H1 (cell line): ENCODE results near the gene JAKMIP2. TPM values are rescaled to one million over a fixed set of nuclear protein-coding genes. Genes with fewer than 3 reads are reported as not detected.

Experiments
- CTCF ChIA-PET: fragments of 300-600 bp; sonication (Branson Sonifier 250); formaldehyde crosslinking; loops from one replicate; lab custom pipeline; 2021; ENCODE audit not compliant: partially characterized antibody; lab: Charles Lee
- POLR2A ChIA-PET: fragments of 300-600 bp; sonication (Branson Sonifier 250); formaldehyde crosslinking; loops from one replicate; lab custom pipeline; 2021; ENCODE audit warnings: inconsistent platforms; ENCODE audit not compliant: partially characterized antibody; lab: Charles Lee
- DNase-seq, 2 experiments: peaks; one replicate each; pipeline versions ENCODE4 v3.0.0 to v3.0.0-alpha.2; 2010 to 2022; ENCODE audit warnings: low spot score in 2 of 2, low read depth in 1 of 2, mixed read lengths in 1 of 2
- FAIRE-seq: peaks from 2 replicates; lab custom pipeline; 2011; peaks lifted over from hg19 to GRCh38; lab: Jason Lieb, UNC
- H2AFZ ChIP-seq: 2 replicates; pipeline ENCODE4 v1.8.1; 2012; ENCODE audit warnings: low read length, inconsistent platforms
- H2AK5ac ChIP-seq: 2 replicates; pipeline ENCODE4 v1.6.1; 2013; ENCODE audit warnings: low read depth, low read length
- H2BK120ac ChIP-seq: replicated peaks from 2 replicates; pipeline ENCODE3; 2013; ENCODE audit warnings: low read depth, low read length, inconsistent platforms
- H2BK12ac ChIP-seq: 2 replicates; pipeline ENCODE4 v1.6.1; 2013; ENCODE audit warnings: low read depth, low read length
- H2BK15ac ChIP-seq: 2 replicates; pipeline ENCODE4 v1.6.1; 2013; ENCODE audit warnings: low read length
- H2BK20ac ChIP-seq: 2 replicates; pipeline ENCODE4 v1.6.1; 2013; ENCODE audit warnings: low read length
- H2BK5ac ChIP-seq: 2 replicates; pipeline ENCODE4 v1.6.1; 2013; ENCODE audit warnings: low read depth, low read length
- H3K14ac ChIP-seq: 2 replicates; pipeline ENCODE4 v1.6.1; 2013; ENCODE audit warnings: inconsistent platforms; ENCODE audit not compliant: insufficient read length
- H3K18ac ChIP-seq: 2 replicates; pipeline ENCODE4 v1.6.1; 2013; ENCODE audit warnings: low read length; ENCODE audit errors: extremely low read depth
- H3K23ac ChIP-seq: 2 replicates; pipeline ENCODE4 v1.6.1; 2013; ENCODE audit warnings: inconsistent platforms; ENCODE audit not compliant: insufficient read length
- H3K23me2 ChIP-seq: 2 replicates; pipeline ENCODE4 v1.6.1; 2013; ENCODE audit warnings: low read depth, low read length
- H3K27ac ChIP-seq: 2 replicates; pipeline ENCODE4 v1.6.1; 2011; ENCODE audit warnings: low read depth, low read length, inconsistent platforms
- H3K27me3 ChIP-seq, 4 experiments: replicated peaks in 1 of 4; 1 replicate in 1 of 4; 2 replicates in 3 of 4; pipeline versions ENCODE4 v1.6.1 to v1.8.1; 2011 to 2013; ENCODE audit warnings: low read length in 3 of 4, mild to moderate bottlenecking in 3 of 4, inconsistent platforms in 2 of 4, mixed read lengths in 2 of 4, moderate library complexity in 1 of 4; ENCODE audit not compliant: control insufficient read depth in 3 of 4, insufficient read depth in 3 of 4; ENCODE audit errors: extremely low read depth in 1 of 4
- H3K36me3 ChIP-seq, 4 experiments: 2 replicates each; pipeline versions ENCODE4 v1.6.1 to v1.8.1; 2011 to 2013; ENCODE audit warnings: mild to moderate bottlenecking in 4 of 4, low read length in 3 of 4, moderate library complexity in 2 of 4, control low read depth in 1 of 4, inconsistent platforms in 1 of 4; ENCODE audit not compliant: insufficient read depth in 4 of 4, control insufficient read depth in 2 of 4
- H3K4ac ChIP-seq: replicated peaks from 2 replicates; pipeline ENCODE3; 2013; ENCODE audit warnings: low read length, low read depth, mixed read lengths, inconsistent platforms; ENCODE audit not compliant: insufficient read length
- H3K4me1 ChIP-seq, 4 experiments: replicated peaks in 1 of 4; 1 replicate in 1 of 4; 2 replicates in 3 of 4; pipeline versions ENCODE4 v1.6.1 to v1.8.1; 2011 to 2013; ENCODE audit warnings: low read length in 3 of 4, inconsistent platforms in 2 of 4, mixed read lengths in 1 of 4; ENCODE audit not compliant: insufficient read depth in 4 of 4, control insufficient read depth in 3 of 4
- H3K4me2 ChIP-seq, 2 experiments: 2 replicates each; pipeline versions ENCODE4 v1.6.1 to v1.8.1; 2011 to 2013; ENCODE audit warnings: low read depth in 2 of 2, low read length in 2 of 2, control low read depth in 1 of 2, inconsistent platforms in 1 of 2, mild to moderate bottlenecking in 1 of 2; ENCODE audit not compliant: insufficient read depth in 1 of 2
- H3K4me3 ChIP-seq, 4 experiments: fragments of 200-600, 300-600 bp in 1 of 4; sonication (generic), shearing (Covaris generic), sonication (Bioruptor Twin) in 1 of 4; 2 replicates each; pipeline versions ENCODE4 v1.5.1 to v1.8.1; 2011 to 2016; ENCODE audit warnings: low read length in 4 of 4, low read depth in 3 of 4, control low read depth in 2 of 4, inconsistent platforms in 2 of 4, mild to moderate bottlenecking in 2 of 4, mixed read lengths in 1 of 4, moderate library complexity in 1 of 4; ENCODE audit not compliant: insufficient read depth in 2 of 4; ENCODE audit errors: extremely low read depth in 1 of 4
- H3K56ac ChIP-seq: replicated peaks from 2 replicates; pipeline ENCODE3; 2013; ENCODE audit warnings: low read depth, mild to moderate bottlenecking, mixed read lengths, low read length, inconsistent platforms; ENCODE audit not compliant: insufficient read length
- H3K79me1 ChIP-seq: 2 replicates; pipeline ENCODE4 v1.6.1; 2013; ENCODE audit warnings: low read depth, low read length, control low read depth
- H3K79me2 ChIP-seq, 2 experiments: 2 replicates each; pipeline versions ENCODE4 v1.6.1 to v1.8.1; 2012 to 2013; ENCODE audit warnings: low read length in 2 of 2, mild to moderate bottlenecking in 2 of 2, inconsistent platforms in 1 of 2; ENCODE audit not compliant: insufficient read depth in 2 of 2, control insufficient read depth in 1 of 2
- H3K9ac ChIP-seq, 4 experiments: replicated peaks in 1 of 4; 1 replicate in 1 of 4; 2 replicates in 3 of 4; pipeline versions ENCODE4 v1.6.1 to v1.8.1; 2011 to 2013; ENCODE audit warnings: low read depth in 3 of 4, low read length in 3 of 4, control low read depth in 2 of 4, mild to moderate bottlenecking in 2 of 4, moderate library complexity in 2 of 4, inconsistent platforms in 1 of 4; ENCODE audit errors: extremely low read depth in 1 of 4
- H3K9me3 ChIP-seq, 2 experiments: 2 replicates each; pipeline versions ENCODE4 v1.6.1 to v1.8.1; 2012 to 2013; ENCODE audit warnings: mild to moderate bottlenecking in 2 of 2, moderate library complexity in 2 of 2, control low read depth in 1 of 2, inconsistent platforms in 1 of 2, low read depth in 1 of 2, low read length in 1 of 2, mixed read lengths in 1 of 2; ENCODE audit not compliant: insufficient read depth in 2 of 2
- H4K20me1 ChIP-seq, 2 experiments: replicated peaks in 1 of 2; 2 replicates each; pipeline versions ENCODE3 to v1.8.1; 2011 to 2013; ENCODE audit warnings: inconsistent platforms in 2 of 2, low read length in 2 of 2, mild to moderate bottlenecking in 1 of 2; ENCODE audit not compliant: insufficient read depth in 2 of 2, control insufficient read depth in 1 of 2
- H4K5ac ChIP-seq: 2 replicates; pipeline ENCODE4 v1.6.1; 2013; ENCODE audit warnings: low read length, low read depth, mixed read lengths, inconsistent platforms; ENCODE audit not compliant: insufficient read length
- H4K8ac ChIP-seq: 2 replicates; pipeline ENCODE4 v1.8.0; 2013; ENCODE audit warnings: mild to moderate bottlenecking, moderate library complexity, low read length, inconsistent platforms; ENCODE audit not compliant: insufficient read depth; ENCODE audit errors: extremely low read depth
- H4K91ac ChIP-seq: replicated peaks from 2 replicates; pipeline ENCODE3; 2013; ENCODE audit warnings: low read length, mixed read lengths, inconsistent platforms; ENCODE audit not compliant: insufficient read length
- BRCA1 ChIP-seq: IDR thresholded peaks from 2 replicates; pipeline ENCODE4 v1.6.1; 2012; ENCODE audit warnings: low read depth, low read length, improper control_type of control experiment
- CTBP2 ChIP-seq: IDR thresholded peaks from 2 replicates; pipeline ENCODE4 v1.7.0; 2011; ENCODE audit warnings: borderline replicate concordance, mild to moderate bottlenecking, moderate library complexity, mixed read lengths, low read length; ENCODE audit not compliant: insufficient read depth, insufficient read length
- KDM5A ChIP-seq: fragments of 200-600 bp; IDR thresholded peaks from 2 replicates; pipeline ENCODE4 v1.7.1; 2012; ENCODE audit warnings: mild to moderate bottlenecking, low read length, inconsistent platforms, mixed read lengths
- NRF1 ChIP-seq: IDR thresholded peaks from 2 replicates; pipeline ENCODE4 v1.6.1; 2011; ENCODE audit warnings: mild to moderate bottlenecking, low read depth, low read length, improper control_type of control experiment
- RXRA ChIP-seq: IDR thresholded peaks from 2 replicates; pipeline ENCODE4 v1.6.1; 2011; ENCODE audit warnings: low read depth, mild to moderate bottlenecking, low read length, moderate library complexity; ENCODE audit not compliant: insufficient read depth
- SIN3A ChIP-seq, 2 experiments: IDR thresholded peaks in 1 of 2; conservative IDR thresholded peaks in 1 of 2; 2 replicates each; pipeline ENCODE4 v1.6.1; 2011 to 2012; ENCODE audit warnings: low read length in 2 of 2, improper control_type of control experiment in 1 of 2, low read depth in 1 of 2, mild to moderate bottlenecking in 1 of 2
- TAF1 ChIP-seq: IDR thresholded peaks from 2 replicates; pipeline ENCODE4 v1.6.1; 2011; ENCODE audit warnings: mild to moderate bottlenecking, low read depth, low read length
- WGBS, 2 experiments: shearing (Covaris generic) in 1 of 2; methylation state at CpG; one replicate each; pipeline versions ENCODE4 v1.1.6 to v1.1.7; 2013 to 2015; ENCODE audit warnings: low lambda C conversion rate in 2 of 2, mixed read lengths in 2 of 2, inconsistent platforms in 1 of 2, low coverage in 1 of 2, missing lambda C conversion rate in 1 of 2; ENCODE audit not compliant: insufficient replicate concordance in 2 of 2, insufficient coverage in 1 of 2, insufficient read length in 1 of 2; ENCODE audit errors: extremely low coverage in 1 of 2, missing lambda C conversion rate in 1 of 2; 5-methylcytosine and 5-hydroxymethylcytosine counted together
- polyA plus RNA-seq, 7 experiments: library from polyadenylated mRNA; depleted of rRNA in 3 of 7; stranded (reverse) in 5 of 7; unstranded in 2 of 7; fragments of >200 nt in 5 of 7; fragments of 200-250 nt in 2 of 7; gene quantifications; 1 replicate in 5 of 7; 2 replicates in 1 of 7; 4 replicates in 1 of 7; pipeline versions ENCODE4 v1.2.1 to v1.2.3, GENCODE V29; 2011 to 2013; ENCODE audit warnings: missing spikeins in 2 of 7, mixed read lengths in 2 of 7
- total RNA-seq: library from RNA; stranded (reverse); fragmentation: NEBNext Ultra II Directional; extraction: Animal tissue kit (Norgen Biotek cat#: 25700); gene quantifications from 2 replicates; pipeline ENCODE4 v1.2.1, GENCODE V29; 2021
- TF ChIP-seq, protein P1 (sequence below): IDR thresholded peaks from 2 replicates; pipeline ENCODE4 v1.6.1; 2011; ENCODE audit warnings: low read length, improper control_type of control experiment

The JAKMIP2 gene
- total and polyA plus RNA-seq, 2 of the 8 experiments (the other 6 are each of a cell fraction or from before 2014, with no cell fraction given): 2.4 to 13.6 TPM

GRCh38 chr5:147565524-147565923, 217.0 kb downstream of the JAKMIP2 start:
- Histone ChIP-seq H4K5ac (peak overlapping the region; percentile 74), H3K79me1 (peaks cover 2% of the 10 kb centered on the region; the same call in 1 of the 2 replicates), H2BK5ac (peak overlapping the region; percentile 26; the same call in 1 of the 2 replicates), H3K9me3 (no peaks in the 10 kb centered on the region), H3K14ac (no peak overlapping the region), H4K91ac (peak overlapping the region; percentile 51), H2BK15ac (no peak overlapping the region), H2BK20ac (peak overlapping the region; percentile 84), H3K4ac (no peak overlapping the region), H3K36me3 (peaks cover 2 to 50% (median 28%) of the 10 kb centered on the region in 4 experiments; a peak in 6 of 8 replicates), H3K4me3 (no peak overlapping the region), H2AK5ac (no peak overlapping the region), H3K56ac (no peak overlapping the region), H3K27me3 (no peaks in the 10 kb centered on the region), H3K27ac (0 out of 2 replicates have a peak overlapping the region, but pooled peaks have one; percentile 27), H3K18ac (no peak overlapping the region), H4K20me1 (no peaks in the 10 kb centered on the region), H2AFZ (no peak overlapping the region), H3K9ac (no peak overlapping the region), H4K8ac (no peak overlapping the region), H2BK12ac (0 out of 2 replicates have a peak overlapping the region, but pooled peaks have one; percentile 64), H3K4me1 (peaks cover 8 to 26% (median 25%) of the 10 kb centered on the region in 4 experiments; a peak in 5 of 7 replicates), H2BK120ac (peak overlapping the region; percentile 93), H3K23me2 (peaks cover 3% of the 10 kb centered on the region), H3K4me2 (no peak overlapping the region; a peak in 1 of 4 replicates), H3K23ac (no peak overlapping the region), H3K79me2 (peaks cover 19 to 70% of the 10 kb centered on the region in 2 experiments; a peak in 3 of 4 replicates)
- peak; percentile 24 for FAIRE-seq
- ChIA-PET POLR2A (interaction anchor here (0.7 to 3.1 kb wide), 4 partner anchors 8 to 115 kb away, joined by 3 to 17 read pairs (median 5); no protein-coding TSS in a partner anchor), CTCF (interaction anchor here (0.8 to 6.5 kb wide), 5 partner anchors 11 to 183 kb away, joined by 3 to 67 read pairs (median 4); no protein-coding TSS in a partner anchor)
- DNase-seq: no peak
- WGBS, 2 experiments: 79% methylated on average over 1 of the region's 1 CpG; no CpG with 5 or more reads in 1 of the 2 experiments
- TF ChIP-seq, protein P1, sequence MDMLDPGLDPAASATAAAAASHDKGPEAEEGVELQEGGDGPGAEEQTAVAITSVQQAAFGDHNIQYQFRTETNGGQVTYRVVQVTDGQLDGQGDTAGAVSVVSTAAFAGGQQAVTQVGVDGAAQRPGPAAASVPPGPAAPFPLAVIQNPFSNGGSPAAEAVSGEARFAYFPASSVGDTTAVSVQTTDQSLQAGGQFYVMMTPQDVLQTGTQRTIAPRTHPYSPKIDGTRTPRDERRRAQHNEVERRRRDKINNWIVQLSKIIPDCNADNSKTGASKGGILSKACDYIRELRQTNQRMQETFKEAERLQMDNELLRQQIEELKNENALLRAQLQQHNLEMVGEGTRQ: no peak
- TF ChIP-seq NRF1 (no peak), CTBP2 (no peak), TAF1 (no peak), BRCA1 (no peak), RXRA (no peak), SIN3A (conservative IDR thresholded peaks at IDR 0.05 in 1 of 2, IDR thresholded peaks at IDR 0.05 in 1 of 2; ENCODE audit: low read depth in 1 of 2, low read length in 2 of 2) (no peak), KDM5A (no peak)
